ENCODE results near the gene ITPRID1. TPM values are rescaled to one million over a fixed set of nuclear protein-coding genes. Genes with fewer than 3 reads are reported as not detected.

ITPRID1 gene
- not detected in 2 replicates for total RNA-seq

GRCh38 chr7:31513790-31514189 lies at the start of gene ITPRID1:
TSS of gene ITPRID1 (plus strand) at chr7:31514090. CDS start at chr7:31553025, 38,935 bp downstream.

GRCh38 chr7:31687024-31687748 lies 173.3 kb downstream of the ITPRID1 start, which contains the start of gene PPP1R17:
TSS of gene PPP1R17 (plus strand) at chr7:31687215. CDS start at chr7:31692442, 5,227 bp downstream.

Other genes with a start within 250 kb of the ITPRID1 start
- not detected in 2 replicates for gene NEUROD6, start 173.4 kb upstream of the ITPRID1 start, total RNA-seq
- not detected in 2 replicates for gene PPP1R17, start 173.1 kb downstream of the ITPRID1 start, total RNA-seq